SK-N-SH treated with all-trans-retinoic acid at 6 μM for 48 hours (cell line): ENCODE results near the gene ARHGAP22.

Source experiments
- ATAC-seq: fragments of 200-7000 bp; cut with Tn5 transposase; 3 replicates; pipeline ENCODE4 v1.9.1; 2020; ENCODE audit warnings: mild to moderate bottlenecking, moderate library complexity
- ARNTL ChIP-seq: fragments of 450-650 bp; formaldehyde crosslinking; IDR thresholded peaks from 2 replicates; pipeline ENCODE4 v1.5.0; 2020; ENCODE audit warnings: low read depth, mild to moderate bottlenecking, moderate library complexity, borderline replicate concordance
- BACH2 ChIP-seq: fragments of 250-450 bp; sonication (Bioruptor Pico); IDR thresholded peaks from 2 replicates; pipeline ENCODE4 v1.9.0; 2021; ENCODE audit warnings: mild to moderate bottlenecking, borderline replicate concordance
- CREB5 ChIP-seq: fragments of 250-450 bp; sonication (Bioruptor Pico); IDR thresholded peaks from 2 replicates; pipeline ENCODE4 v1.5.1; 2020; ENCODE audit warnings: low read depth, mild to moderate bottlenecking, moderate library complexity
- CSDC2 ChIP-seq: fragments of 250-450 bp; sonication (Bioruptor Pico); IDR thresholded peaks from 2 replicates; pipeline ENCODE4 v1.5.0; 2020; ENCODE audit warnings: mild to moderate bottlenecking, moderate library complexity
- CSRNP3 ChIP-seq: fragments of 250-450 bp; sonication (Bioruptor Pico); IDR thresholded peaks from 2 replicates; pipeline ENCODE4 v1.5.1; 2021; ENCODE audit warnings: mild to moderate bottlenecking, moderate library complexity
- ESRRG ChIP-seq: fragments of 250-450 bp; sonication (Bioruptor Pico); IDR thresholded peaks from 2 replicates; pipeline ENCODE4 v1.6.1; 2021; ENCODE audit warnings: mild to moderate bottlenecking
- GLIS3 ChIP-seq: fragments of 250-450 bp; sonication (Bioruptor Pico); IDR thresholded peaks from 2 replicates; pipeline ENCODE4 v1.5.0; 2020; ENCODE audit warnings: mild to moderate bottlenecking, moderate library complexity
- ISL1 ChIP-seq: fragments of 250-450 bp; sonication (Bioruptor Pico); IDR thresholded peaks from 2 replicates; pipeline ENCODE4 v2.1.2; 2022; ENCODE audit warnings: mild to moderate bottlenecking, moderate library complexity
- OSR1 ChIP-seq: fragments of 250-450 bp; sonication (Bioruptor Pico); IDR thresholded peaks from 2 replicates; pipeline ENCODE4 v1.8.0; 2022; ENCODE audit warnings: moderate library complexity, mild to moderate bottlenecking, inconsistent platforms
- PATZ1 ChIP-seq: fragments of 250-450 bp; sonication (Bioruptor Pico); IDR thresholded peaks from 2 replicates; pipeline ENCODE4 v1.8.0; 2020; ENCODE audit warnings: mild to moderate bottlenecking, moderate library complexity, borderline replicate concordance
- POU6F1 ChIP-seq: fragments of 250-450 bp; sonication (Bioruptor Pico); IDR thresholded peaks from 2 replicates; pipeline ENCODE4 v1.8.0; 2021; ENCODE audit warnings: low read depth, mild to moderate bottlenecking, moderate library complexity, borderline replicate concordance
- PPARA ChIP-seq: fragments of 250-450 bp; sonication (Bioruptor Pico); IDR thresholded peaks from 2 replicates; pipeline ENCODE4 v1.5.0; 2020; ENCODE audit warnings: mild to moderate bottlenecking, borderline replicate concordance
- TOX ChIP-seq: fragments of 250-450 bp; sonication (Bioruptor Pico); IDR thresholded peaks from 2 replicates; pipeline ENCODE4 v1.8.0; 2021; ENCODE audit warnings: mild to moderate bottlenecking, moderate library complexity, borderline replicate concordance
- TSHZ2 ChIP-seq: fragments of 250-450 bp; sonication (Bioruptor Pico); IDR thresholded peaks from 2 replicates; pipeline ENCODE4 v1.5.0; 2020; ENCODE audit warnings: mild to moderate bottlenecking, moderate library complexity
- ZC3H10 ChIP-seq: fragments of 250-450 bp; sonication (Bioruptor Pico); IDR thresholded peaks from 2 replicates; pipeline ENCODE4 v1.5.1; 2021; ENCODE audit warnings: mild to moderate bottlenecking, moderate library complexity
- ZFP3 ChIP-seq: fragments of 250-450 bp; sonication (Bioruptor Pico); IDR thresholded peaks from 2 replicates; pipeline ENCODE4 v1.5.0; 2020; ENCODE audit warnings: mild to moderate bottlenecking, moderate library complexity
- ZFP30 ChIP-seq: fragments of 450-650 bp; formaldehyde crosslinking; IDR thresholded peaks from 2 replicates; pipeline ENCODE4 v1.5.0; 2022; ENCODE audit warnings: mild to moderate bottlenecking, moderate library complexity
- ZNF565 ChIP-seq: fragments of 450-650 bp; formaldehyde crosslinking; conservative IDR thresholded peaks from 2 replicates; pipeline ENCODE4 v1.5.0; 2020; ENCODE audit warnings: low read depth, mild to moderate bottlenecking, moderate library complexity
- ZNF70 ChIP-seq: fragments of 450-650 bp; formaldehyde crosslinking; IDR thresholded peaks from 2 replicates; pipeline ENCODE4 v1.5.0; 2020; ENCODE audit warnings: mild to moderate bottlenecking, moderate library complexity
- ZNF8 ChIP-seq: fragments of 450-650 bp; formaldehyde crosslinking; IDR thresholded peaks from 2 replicates; pipeline ENCODE4 v1.5.0; 2020; ENCODE audit warnings: mild to moderate bottlenecking, moderate library complexity

Gene ARHGAP22

GRCh38 chr10:48429309-48429708 is 175.6 kb downstream of the ARHGAP22 start:
- TF ChIP-seq CSDC2 (CRISPR knock-in tag) (no peak), ESRRG (CRISPR knock-in tag) (no peak), CREB5 (no peak), ZFP30 (no peak), POU6F1 (CRISPR knock-in tag) (no peak), ZFP3 (no peak), ZNF70 (CRISPR knock-in tag) (no peak), PATZ1 (no peak), PPARA (CRISPR knock-in tag) (no peak), ISL1 (CRISPR knock-in tag) (no peak), TOX (CRISPR knock-in tag) (no peak), CSRNP3 (CRISPR knock-in tag) (no peak), OSR1 (CRISPR knock-in tag) (no peak), TSHZ2 (CRISPR knock-in tag) (no peak), BACH2 (CRISPR knock-in tag) (no peak), ARNTL (CRISPR knock-in tag) (no peak), ZNF565 (CRISPR knock-in tag) (no peak), ZNF8 (no peak)
- no peak for ATAC-seq

- ATAC-seq = no peak
- no peak for TF ChIP-seq TSHZ2 (CRISPR knock-in tag)
- TF ChIP-seq, all 23 proteins: peak for 0
Observed at GRCh38 chr10:48428896-48429295, 176.0 kb downstream of the ARHGAP22 start.

GRCh38 chr10:48423884-48424283 is 181.0 kb downstream of the ARHGAP22 start:
- no peak for ATAC-seq
- TF ChIP-seq POU6F1 (CRISPR knock-in tag) = no peak
- TF ChIP-seq ZC3H10 (CRISPR knock-in tag) = no peak
- no peak for TF ChIP-seq ZNF70 (CRISPR knock-in tag)
- no peak for TF ChIP-seq ZFP3
- no peak for TF ChIP-seq GLIS3 (CRISPR knock-in tag)
- no peak for TF ChIP-seq TSHZ2 (CRISPR knock-in tag)
- TF ChIP-seq PPARA (CRISPR knock-in tag) = no peak
- no peak for TF ChIP-seq TOX (CRISPR knock-in tag)
